Mesenchymal stem cell (in vitro differentiated cells and primary cell): ENCODE data around the gene PCK2.
A peak's percentile ranks its signal among the peaks of the same experiment; 100 is the strongest.

ENCODE experiments used
- DNase-seq: peaks from one replicate; pipeline ENCODE4 v3.0.0-alpha.2; 2013
- H2AFZ ChIP-seq: one replicate; pipeline ENCODE4 v1.6.1; 2013; ENCODE audit warnings: low read depth, mild to moderate bottlenecking, control low read depth, inconsistent platforms, low read length, moderate library complexity
- H2AK5ac ChIP-seq: 2 replicates; pipeline ENCODE4 v1.6.1; 2013; ENCODE audit warnings: low read length, moderate library complexity, mild to moderate bottlenecking, inconsistent platforms; ENCODE audit not compliant: severe bottlenecking
- H2BK120ac ChIP-seq: one replicate; pipeline ENCODE4 v1.6.1; 2013; ENCODE audit warnings: low read depth, mild to moderate bottlenecking, inconsistent platforms, low read length, moderate library complexity
- H2BK12ac ChIP-seq, 2 experiments: one replicate each; pipeline ENCODE4 v1.6.1; 2013; ENCODE audit warnings: inconsistent platforms in 2 of 2, low read length in 2 of 2, mild to moderate bottlenecking in 2 of 2, moderate library complexity in 2 of 2, control low read depth in 1 of 2
- H2BK15ac ChIP-seq: one replicate; pipeline ENCODE4 v1.6.1; 2013; ENCODE audit warnings: mild to moderate bottlenecking, low read depth, inconsistent platforms; ENCODE audit not compliant: poor library complexity, severe bottlenecking
- H2BK5ac ChIP-seq: 2 replicates; pipeline ENCODE4 v1.6.1; 2013; ENCODE audit warnings: low read depth, mild to moderate bottlenecking, low read length, control low read depth, inconsistent platforms; ENCODE audit not compliant: poor library complexity, severe bottlenecking
- H3K14ac ChIP-seq, 2 experiments: one replicate each; pipeline ENCODE4 v1.6.1; 2013; ENCODE audit warnings: inconsistent platforms in 2 of 2, low read length in 2 of 2, control low read depth in 1 of 2, mild to moderate bottlenecking in 1 of 2, moderate library complexity in 1 of 2
- H3K18ac ChIP-seq, 2 experiments: one replicate each; pipeline ENCODE4 v1.6.1; 2013; ENCODE audit warnings: inconsistent platforms in 2 of 2, low read length in 2 of 2, control low read depth in 1 of 2, low read depth in 1 of 2, mild to moderate bottlenecking in 1 of 2
- H3K23ac ChIP-seq, 2 experiments: one replicate each; pipeline ENCODE4 v1.6.1; 2013; ENCODE audit warnings: inconsistent platforms in 2 of 2, low read length in 2 of 2, mild to moderate bottlenecking in 2 of 2, moderate library complexity in 2 of 2, control low read depth in 1 of 2
- H3K27ac ChIP-seq: 2 replicates; pipeline ENCODE4 v1.5.1; 2013; ENCODE audit warnings: mild to moderate bottlenecking, moderate library complexity, low read length, control low read depth, inconsistent platforms; ENCODE audit not compliant: poor library complexity, severe bottlenecking
- H3K27me3 ChIP-seq, 2 experiments: 2 replicates each; pipeline versions ENCODE4 v1.6.1 to v1.7.0; 2013; ENCODE audit warnings: low read length in 2 of 2, mild to moderate bottlenecking in 2 of 2, moderate library complexity in 2 of 2, control low read depth in 1 of 2, inconsistent platforms in 1 of 2; ENCODE audit not compliant: control insufficient read depth in 1 of 2, insufficient read depth in 1 of 2
- H3K36me3 ChIP-seq, 2 experiments: 2 replicates each; pipeline versions ENCODE4 v1.6.1 to v1.7.0; 2013; ENCODE audit warnings: low read length in 2 of 2, control low read depth in 1 of 2, inconsistent platforms in 1 of 2, low read depth in 1 of 2, mild to moderate bottlenecking in 1 of 2; ENCODE audit not compliant: insufficient read depth in 2 of 2, control insufficient read depth in 1 of 2
- H3K4ac ChIP-seq, 2 experiments: one replicate each; pipeline ENCODE4 v1.6.1; 2013; ENCODE audit warnings: inconsistent platforms in 2 of 2, low read length in 2 of 2, mild to moderate bottlenecking in 2 of 2, moderate library complexity in 2 of 2, control low read depth in 1 of 2, low read depth in 1 of 2
- H3K4me1 ChIP-seq: 2 replicates; pipeline ENCODE4 v1.6.1; 2013; ENCODE audit warnings: low read depth, low read length, control low read depth; ENCODE audit not compliant: control insufficient read depth, insufficient read depth
- H3K4me2 ChIP-seq: 2 replicates; pipeline ENCODE4 v1.6.1; 2013; ENCODE audit warnings: low read length, mild to moderate bottlenecking, inconsistent platforms; ENCODE audit not compliant: poor library complexity, severe bottlenecking
- H3K4me3 ChIP-seq, 2 experiments: 2 replicates each; pipeline versions ENCODE4 v1.5.1 to v1.7.0; 2013; ENCODE audit warnings: low read length in 2 of 2, mild to moderate bottlenecking in 2 of 2, control low read depth in 1 of 2, low read depth in 1 of 2; ENCODE audit not compliant: insufficient read depth in 1 of 2
- H3K79me1 ChIP-seq: replicated peaks from 2 replicates; pipeline ENCODE4 v1.6.1; 2013; ENCODE audit warnings: mild to moderate bottlenecking, control low read depth, low read length, inconsistent platforms; ENCODE audit not compliant: poor library complexity, severe bottlenecking
- H3K9ac ChIP-seq: 2 replicates; pipeline ENCODE4 v1.7.0; 2013; ENCODE audit warnings: mild to moderate bottlenecking, low read length, moderate library complexity
- H3K9me3 ChIP-seq: 2 replicates; pipeline ENCODE4 v1.7.0; 2013; ENCODE audit warnings: mild to moderate bottlenecking, low read length; ENCODE audit not compliant: control insufficient read depth
- H4K8ac ChIP-seq: one replicate; pipeline ENCODE4 v1.6.1; 2013; ENCODE audit warnings: inconsistent platforms, mild to moderate bottlenecking, low read length, moderate library complexity
- H4K91ac ChIP-seq: one replicate; pipeline ENCODE4 v1.6.1; 2013; ENCODE audit warnings: mild to moderate bottlenecking, low read length, inconsistent platforms
- WGBS: methylation state at CpG from one replicate; pipeline ENCODE4 v1.1.7; 2013; ENCODE audit warnings: mixed read lengths; 5-methylcytosine and 5-hydroxymethylcytosine counted together

PCK2 gene

DNA sequence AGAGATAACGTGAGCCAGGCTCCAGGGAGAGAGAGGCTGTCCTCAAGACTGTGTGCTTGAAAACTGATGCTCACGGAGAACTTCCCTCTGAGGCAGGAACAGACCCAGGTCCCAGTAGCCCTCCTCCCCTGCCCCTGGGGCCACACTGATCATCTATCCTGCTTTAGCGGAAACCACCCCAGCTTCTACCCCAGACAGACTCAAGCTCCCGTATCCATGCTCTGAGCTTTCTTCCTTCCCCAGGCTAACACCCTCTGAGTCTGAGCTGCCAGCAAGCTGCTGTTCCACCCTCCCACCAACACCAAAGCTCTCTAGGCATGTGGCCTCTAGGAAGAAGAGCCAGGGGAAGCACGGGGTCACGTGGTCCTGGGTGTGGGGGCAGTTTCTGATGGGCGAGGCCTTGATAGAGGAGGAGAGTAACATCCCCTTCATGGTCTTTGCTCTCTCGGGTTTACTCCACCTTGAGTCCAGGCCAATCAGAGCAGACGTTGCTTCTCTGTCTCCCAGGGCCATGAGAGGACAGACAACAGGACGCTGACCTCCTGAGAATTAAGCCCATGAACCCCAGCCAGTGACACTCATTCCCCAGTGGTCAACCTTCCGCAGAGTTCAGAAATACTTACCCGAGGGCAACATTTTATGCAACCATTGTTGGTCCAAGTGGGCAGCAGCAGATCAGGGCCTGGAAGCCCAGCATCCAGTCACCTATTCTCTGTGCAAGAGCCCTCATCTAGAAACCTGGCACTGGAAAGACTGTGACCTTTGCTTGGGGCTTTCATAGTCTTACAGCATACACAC, 1.4 kb downstream of the PCK2 start:
- DNase-seq: peak; percentile 63
- H2BK120ac ChIP-seq: peak overlapping the region; percentile 11

DNA sequence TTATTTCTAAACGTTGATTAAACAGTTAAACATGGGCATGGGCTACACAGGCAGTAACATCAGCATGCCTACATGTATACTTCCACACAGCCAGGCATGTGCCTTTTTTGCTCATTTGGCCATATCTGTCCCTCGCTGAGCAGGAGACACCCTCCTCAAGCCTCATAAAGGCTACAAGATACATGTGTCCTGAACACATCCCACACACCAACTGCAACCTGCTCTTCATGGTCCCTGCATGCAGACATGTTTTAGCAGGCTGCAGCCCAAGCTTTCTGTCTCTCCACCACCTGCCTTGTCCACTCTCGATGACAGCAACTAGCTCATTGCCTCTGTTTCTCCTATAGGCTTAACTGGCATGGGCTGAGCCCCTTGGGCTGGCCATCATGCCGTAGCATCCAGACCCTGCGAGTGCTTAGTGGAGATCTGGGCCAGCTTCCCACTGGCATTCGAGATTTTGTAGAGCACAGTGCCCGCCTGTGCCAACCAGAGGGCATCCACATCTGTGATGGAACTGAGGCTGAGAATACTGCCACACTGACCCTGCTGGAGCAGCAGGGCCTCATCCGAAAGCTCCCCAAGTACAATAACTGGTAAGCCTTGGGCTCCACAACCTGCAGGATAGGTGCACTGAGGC, 2.6 kb downstream of the PCK2 start:
- H3K36me3 ChIP-seq: peaks cover 10 to 25% of the 10 kb centered on the region in 2 experiments
- H3K9me3 ChIP-seq: no peaks in the 10 kb centered on the region
- no peak overlapping the region for H3K18ac ChIP-seq
- H3K27me3 ChIP-seq: no peaks in the 10 kb centered on the region
- H3K27ac ChIP-seq: no peak overlapping the region
- no peak overlapping the region for H3K4me3 ChIP-seq
- 97% methylated on average over 8 of the region's 8 CpGs for WGBS
- H4K8ac ChIP-seq: no peak overlapping the region
- no peak overlapping the region for H3K9ac ChIP-seq
- H3K23ac ChIP-seq: no peak overlapping the region
- no peak overlapping the region for H2AK5ac ChIP-seq
- H3K4me2 ChIP-seq: no peak overlapping the region
- no peak overlapping the region for H2BK120ac ChIP-seq
- H2BK5ac ChIP-seq: no peak overlapping the region
- no peak overlapping the region for H3K4ac ChIP-seq
- H2BK12ac ChIP-seq: no peak overlapping the region
- H2AFZ ChIP-seq: no peak overlapping the region
- no peak overlapping the region for H3K14ac ChIP-seq
- H3K4me1 ChIP-seq: peaks cover 14% of the 10 kb centered on the region
- H2BK15ac ChIP-seq: no peak overlapping the region
- no peak for DNase-seq
- no peak overlapping the region for H4K91ac ChIP-seq
- H3K79me1 ChIP-seq: peaks cover 11% of the 10 kb centered on the region

More for the DNA sequence above, 1.4 kb downstream of the PCK2 start:
- H3K9ac ChIP-seq: peak overlapping the region; percentile 88
- WGBS: 32% methylated on average over 12 of the region's 12 CpGs
- H2AK5ac ChIP-seq: no peak overlapping the region
- peak overlapping the region; percentile 92 to 97 for H3K18ac ChIP-seq
- H3K23ac ChIP-seq: no peak overlapping the region
- H2BK12ac ChIP-seq: peak overlapping the region in 1 of 2 experiments; percentile 7
- H3K14ac ChIP-seq: no peak overlapping the region
- H3K4me2 ChIP-seq: peak overlapping the region; percentile 94
- H3K4me1 ChIP-seq: peaks cover 14% of the 10 kb centered on the region
- H3K4ac ChIP-seq: peak overlapping the region; percentile 9 to 55
- peak overlapping the region; percentile 81 to 90 for H3K4me3 ChIP-seq
- H2BK15ac ChIP-seq: no peak overlapping the region
- H2AFZ ChIP-seq: no peak overlapping the region
- no peak overlapping the region for H2BK5ac ChIP-seq
- H4K8ac ChIP-seq: peak overlapping the region; percentile 39
- no peaks in the 10 kb centered on the region for H3K27me3 ChIP-seq
- H3K9me3 ChIP-seq: no peaks in the 10 kb centered on the region
- peak overlapping the region; percentile 53 for H4K91ac ChIP-seq
- peaks cover 10 to 25% of the 10 kb centered on the region in 2 experiments for H3K36me3 ChIP-seq
- H3K27ac ChIP-seq: no peak overlapping the region
- peaks cover 11% of the 10 kb centered on the region for H3K79me1 ChIP-seq

DNA sequence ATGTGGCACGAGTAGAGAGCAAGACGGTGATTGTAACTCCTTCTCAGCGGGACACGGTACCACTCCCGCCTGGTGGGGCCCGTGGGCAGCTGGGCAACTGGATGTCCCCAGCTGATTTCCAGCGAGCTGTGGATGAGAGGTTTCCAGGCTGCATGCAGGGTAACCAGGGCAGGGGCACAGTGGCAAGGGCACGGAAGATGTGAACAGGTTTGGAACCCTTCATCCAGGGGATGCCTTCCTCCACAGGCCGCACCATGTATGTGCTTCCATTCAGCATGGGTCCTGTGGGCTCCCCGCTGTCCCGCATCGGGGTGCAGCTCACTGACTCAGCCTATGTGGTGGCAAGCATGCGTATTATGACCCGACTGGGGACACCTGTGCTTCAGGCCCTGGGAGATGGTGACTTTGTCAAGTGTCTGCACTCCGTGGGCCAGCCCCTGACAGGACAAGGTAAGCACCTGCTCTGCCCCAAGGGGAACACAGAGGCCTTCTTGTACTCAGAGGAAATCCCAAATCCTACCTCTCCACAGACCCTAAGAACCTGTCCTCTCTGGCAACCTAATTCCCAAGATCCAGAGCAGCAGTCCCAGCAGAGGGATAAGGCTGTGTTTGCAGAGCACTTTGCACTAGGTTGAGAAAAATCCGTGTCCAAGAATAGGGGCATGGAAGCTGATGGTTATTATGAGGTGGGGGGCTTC, 4.3 kb downstream of the PCK2 start:
- H4K91ac ChIP-seq: no peak overlapping the region
- H2AFZ ChIP-seq: no peak overlapping the region
- H2BK120ac ChIP-seq: no peak overlapping the region
- H2BK15ac ChIP-seq: no peak overlapping the region
- no peak overlapping the region for H3K4ac ChIP-seq
- WGBS: 95% methylated on average over 16 of the region's 16 CpGs
- H3K9me3 ChIP-seq: no peaks in the 10 kb centered on the region
- H3K4me3 ChIP-seq: no peak overlapping the region
- no peak overlapping the region for H3K23ac ChIP-seq
- H3K4me1 ChIP-seq: peaks cover 14% of the 10 kb centered on the region
- H2AK5ac ChIP-seq: no peak overlapping the region
- H4K8ac ChIP-seq: no peak overlapping the region
- H3K36me3 ChIP-seq: peaks cover 15 to 32% of the 10 kb centered on the region in 2 experiments
- H3K79me1 ChIP-seq: peaks cover 11% of the 10 kb centered on the region
- H3K9ac ChIP-seq: no peak overlapping the region
- no peak overlapping the region for H3K27ac ChIP-seq
- no peak overlapping the region for H3K4me2 ChIP-seq
- no peak overlapping the region for H2BK5ac ChIP-seq
- H3K14ac ChIP-seq: no peak overlapping the region
- H3K27me3 ChIP-seq: no peaks in the 10 kb centered on the region
- H2BK12ac ChIP-seq: no peak overlapping the region
- DNase-seq: no peak
- no peak overlapping the region for H3K18ac ChIP-seq
